ENCODE measurements around the gene KCNF1.
"Not testable (repeated sequence)": the region's sequence is repeated elsewhere in the genome, so short reads cannot be mapped to it uniquely, and the experiment has no call there.

The KCNF1 gene

GRCh38 chr2:10947446-10948187, 35.9 kb downstream of the KCNF1 start:
- no peak for DNase-seq

GRCh38 chr2:10948188-10948564, 36.4 kb downstream of the KCNF1 start:
- no peak for DNase-seq

- no peak for DNase-seq
Measured at GRCh38 chr2:10948606-10949230, 37.0 kb downstream of the KCNF1 start.

GRCh38 chr2:10949835-10950234, 38.1 kb downstream of the KCNF1 start:
- no peak for DNase-seq

GRCh38 chr2:10951558-10952414, 40.1 kb downstream of the KCNF1 start:
- no peak for DNase-seq

GRCh38 chr2:10954416-10954815, 42.7 kb downstream of the KCNF1 start:
- no peak for DNase-seq

- DNase-seq, result no peak
Measured at GRCh38 chr2:10954856-10955818, 43.4 kb downstream of the KCNF1 start.

GRCh38 chr2:10956006-10956790, 44.5 kb downstream of the KCNF1 start:
- no peak for DNase-seq

GRCh38 chr2:10957391-10957790, 45.7 kb downstream of the KCNF1 start:
- no peak for DNase-seq

GRCh38 chr2:10958452-10958851, 46.7 kb downstream of the KCNF1 start:
- not testable (repeated sequence) for DNase-seq

- no peak for DNase-seq
Measured at GRCh38 chr2:10960606-10961489, 49.1 kb downstream of the KCNF1 start.

GRCh38 chr2:10961490-10961875, 49.7 kb downstream of the KCNF1 start:
- DNase-seq, result no peak

GRCh38 chr2:10962004-10962403, 50.3 kb downstream of the KCNF1 start:
- DNase-seq, result no peak

- no peak for DNase-seq
Measured at GRCh38 chr2:10963155-10963554, 51.4 kb downstream of the KCNF1 start.

All from activated CD4-positive, alpha-beta T cell treated with anti-CD3 and anti-CD28 coated beads, Interleukin-2, Interleukin-6, amounts not matched to agents 100 ng/mL and 50 ng/mL, durations not matched to agents 16 hours and 8 hours (primary cell).